Keratinocyte (primary cell): ENCODE measurements around the gene CDKN1A. TPM values are rescaled to one million over a fixed set of nuclear protein-coding genes. Genes with fewer than 3 reads are reported as not detected.

ENCODE experiments used
- DNase-seq: peaks from one replicate; pipeline ENCODE4 v3.0.0-alpha.2; 2011; ENCODE audit warnings: low read depth, missing footprints, low spot score
- FAIRE-seq: peaks from 2 replicates; lab custom pipeline; 2011; peaks lifted over from hg19 to GRCh38; lab: Jason Lieb, UNC
- H2AFZ ChIP-seq: 2 replicates; pipeline ENCODE4 v1.6.0; 2012; ENCODE audit warnings: low read length, control low read depth, inconsistent platforms; ENCODE audit not compliant: control insufficient read depth
- H3K27ac ChIP-seq: 2 replicates; pipeline ENCODE4 v1.5.1; 2011; ENCODE audit warnings: low read length; ENCODE audit not compliant: control insufficient read depth, insufficient read depth
- H3K27me3 ChIP-seq: 3 replicates; pipeline ENCODE4 v1.6.0; 2011; ENCODE audit warnings: low read length; ENCODE audit not compliant: control insufficient read depth, insufficient read depth; ENCODE audit errors: extremely low read depth
- H3K36me3 ChIP-seq, 2 experiments: 2 replicates in 1 of 2; 3 replicates in 1 of 2; pipeline ENCODE4 v1.5.1; 2011; ENCODE audit warnings: low read length in 2 of 2, mild to moderate bottlenecking in 1 of 2; ENCODE audit not compliant: control insufficient read depth in 2 of 2, insufficient read depth in 2 of 2; ENCODE audit errors: extremely low read depth in 1 of 2
- H3K4me1 ChIP-seq: 3 replicates; pipeline ENCODE4 v1.5.1; 2011; ENCODE audit warnings: low read length; ENCODE audit not compliant: control insufficient read depth, insufficient read depth; ENCODE audit errors: extremely low read depth
- H3K4me2 ChIP-seq: 3 replicates; pipeline ENCODE4 v1.6.0; 2011; ENCODE audit warnings: low read depth, low read length; ENCODE audit not compliant: control insufficient read depth, insufficient read depth; ENCODE audit errors: extremely low read depth
- H3K4me3 ChIP-seq, 3 experiments: fragments of 200-600 bp in 1 of 3; sonication (generic) in 1 of 3; 2 replicates in 2 of 3; 3 replicates in 1 of 3; pipeline ENCODE4 v1.5.1; 2011 to 2016; ENCODE audit warnings: low read length in 3 of 3, mild to moderate bottlenecking in 3 of 3, control low read depth in 2 of 3, inconsistent platforms in 1 of 3, low read depth in 1 of 3, mixed read lengths in 1 of 3, mixed run types in 1 of 3, moderate library complexity in 1 of 3; ENCODE audit not compliant: control insufficient read depth in 2 of 3, insufficient read depth in 2 of 3; ENCODE audit errors: extremely low read depth in 1 of 3
- H3K79me2 ChIP-seq: 2 replicates; pipeline ENCODE4 v1.6.0; 2012; ENCODE audit warnings: low read length; ENCODE audit not compliant: control insufficient read depth, insufficient read depth
- H3K9ac ChIP-seq: 3 replicates; pipeline ENCODE4 v1.6.0; 2011; ENCODE audit warnings: low read length; ENCODE audit not compliant: control insufficient read depth, insufficient read depth; ENCODE audit errors: extremely low read depth
- H3K9me1 ChIP-seq: 3 replicates; pipeline ENCODE4 v1.6.0; 2011; ENCODE audit warnings: low read length; ENCODE audit not compliant: control insufficient read depth, insufficient read depth; ENCODE audit errors: extremely low read depth
- H3K9me3 ChIP-seq: 2 replicates; pipeline ENCODE4 v1.5.1; 2012; ENCODE audit warnings: low read depth, low read length; ENCODE audit not compliant: control insufficient read depth
- H4K20me1 ChIP-seq: 3 replicates; pipeline ENCODE4 v1.6.0; 2011; ENCODE audit warnings: low read length; ENCODE audit not compliant: control insufficient read depth, insufficient read depth; ENCODE audit errors: extremely low read depth
- CTCF ChIP-seq, 3 experiments: IDR thresholded peaks in 1 of 3; conservative IDR thresholded peaks in 1 of 3; optimal IDR thresholded peaks in 1 of 3; 2 replicates in 2 of 3; 3 replicates in 1 of 3; pipeline versions ENCODE3 to v1.5.1; 2011; ENCODE audit warnings: low read length in 3 of 3, mild to moderate bottlenecking in 3 of 3, moderate library complexity in 2 of 3, control low read depth in 1 of 3, inconsistent platforms in 1 of 3; ENCODE audit not compliant: insufficient read depth in 2 of 3; ENCODE audit errors: extremely low read depth in 1 of 3
- EZH2 ChIP-seq: IDR thresholded peaks from one replicate; pipeline ENCODE4 v1.6.1; 2012; ENCODE audit warnings: inconsistent platforms, mild to moderate bottlenecking, low read length, moderate library complexity
- dilution Hi-C: fragments of 300-500 bp; cut with MboI; formaldehyde crosslinking; loops from one replicate; pipeline ENCODE4 v1.7.0; 2020; ENCODE audit warnings: low sequenced_read_pairs; ENCODE audit not compliant: extremely low pct_ligation_motif_present
- polyA plus RNA-seq, 5 experiments: library from polyadenylated mRNA; depleted of rRNA in 3 of 5; stranded (reverse) in 3 of 5; stranded (forward) in 1 of 5; unstranded in 1 of 5; fragments of >200 nt; gene quantifications; 1 replicate in 1 of 5; 2 replicates in 3 of 5; 3 replicates in 1 of 5; pipeline versions ENCODE4 v1.2.1 to v1.2.3, GENCODE V29; 2011 to 2012; ENCODE audit warnings: missing spikeins in 2 of 5, low read depth in 1 of 5, low replicate concordance in 1 of 5

The CDKN1A gene
- polyA plus RNA-seq, 1 donor (not counting 4 experiments of a cell fraction or from before 2014, with no cell fraction given) = 185 TPM

- FAIRE-seq = no peak
- H3K27me3 ChIP-seq = no peaks in the 10 kb centered on the region
- H3K4me1 ChIP-seq = peaks cover 28% of the 10 kb centered on the region
- TF ChIP-seq EZH2 (no peak), CTCF (optimal IDR thresholded peaks at IDR 0.05 in 1 of 3, IDR thresholded peaks at IDR 0.05 in 1 of 3, conservative IDR thresholded peaks at IDR 0.05 in 1 of 3; ENCODE audit: extremely low read depth in 1 of 3, insufficient read depth in 2 of 3, low read length in 3 of 3) (no peak)
- H3K9me3 ChIP-seq = no peaks in the 10 kb centered on the region
- DNase-seq = no peak
- dilution Hi-C loops = no loop called here
- H2AFZ ChIP-seq = peak overlapping the region; percentile 30
- no peaks in the 10 kb centered on the region for H3K79me2 ChIP-seq
- H3K9ac ChIP-seq = no peak overlapping the region
- peaks cover 4% of the 10 kb centered on the region for H3K9me1 ChIP-seq
- no peak overlapping the region for H3K4me3 ChIP-seq
- no peak overlapping the region for H3K27ac ChIP-seq
- H3K4me2 ChIP-seq = peak overlapping the region; percentile 14
- no peaks in the 10 kb centered on the region for H4K20me1 ChIP-seq
- H3K36me3 ChIP-seq = no peaks in the 10 kb centered on the region
Measured at GRCh38 chr6:36692861-36693702, 14.6 kb downstream of the CDKN1A start.

GRCh38 chr6:36694616-36695015 lies 16.1 kb downstream of the CDKN1A start:
- H3K36me3 ChIP-seq = no peaks in the 10 kb centered on the region
- no peak for TF ChIP-seq CTCF (optimal IDR thresholded peaks at IDR 0.05 in 1 of 3, IDR thresholded peaks at IDR 0.05 in 1 of 3, conservative IDR thresholded peaks at IDR 0.05 in 1 of 3; ENCODE audit: extremely low read depth in 1 of 3, insufficient read depth in 2 of 3, low read length in 3 of 3)
- TF ChIP-seq EZH2 = no peak
- H3K9me3 ChIP-seq = no peaks in the 10 kb centered on the region
- no peaks in the 10 kb centered on the region for H3K79me2 ChIP-seq
- no peak overlapping the region for H3K9ac ChIP-seq
- FAIRE-seq (no peak), DNase-seq (no peak)
- dilution Hi-C loops = no loop called here
- H2AFZ ChIP-seq = no peak overlapping the region
- H3K9me1 ChIP-seq = peaks cover 4% of the 10 kb centered on the region
- no peak overlapping the region for H3K4me2 ChIP-seq
- no peaks in the 10 kb centered on the region for H4K20me1 ChIP-seq
- peaks cover 28% of the 10 kb centered on the region for H3K4me1 ChIP-seq
- no peak overlapping the region for H3K4me3 ChIP-seq
- H3K27ac ChIP-seq = no peak overlapping the region
- H3K27me3 ChIP-seq = no peaks in the 10 kb centered on the region
